GM12892 (cell line): ENCODE results near the gene SLC8A1.

Experiments used
- POLR2A ChIP-seq: IDR thresholded peaks from 2 replicates; pipeline ENCODE4 v1.6.1; 2011; ENCODE audit warnings: low read depth, low read length, control low read depth
- POLR2AphosphoS5 ChIP-seq: IDR thresholded peaks from 2 replicates; pipeline ENCODE4 v1.6.1; 2011; ENCODE audit warnings: low read depth, low read length, control low read depth
- TAF1 ChIP-seq: IDR thresholded peaks from 2 replicates; pipeline ENCODE4 v1.6.1; 2011; ENCODE audit warnings: low read depth, mild to moderate bottlenecking, control low read depth, low read length, borderline replicate concordance

- TF ChIP-seq POLR2A (no peak), POLR2AphosphoS5 (no peak), TAF1 (no peak)
Observed at GRCh38 chr2:40266201-40266600, 185.7 kb downstream of the SLC8A1 start.
